Natural killer cell (primary cell): ENCODE measurements around the gene LHFPL2. TPM values are rescaled to one million over a fixed set of nuclear protein-coding genes. Genes with fewer than 3 reads are reported as not detected.

Experiments used
- ATAC-seq, 3 donors: fragments of 150-1000 bp in 2 of 3; fragments of 200-7000 bp in 1 of 3; cut with Tn5 transposase; 1 replicate in 1 of 3; 2 replicates in 2 of 3; pipeline ENCODE4 v1.10.0; 2021; ENCODE audit warnings: mild to moderate bottlenecking in 2 of 3, moderate library complexity in 2 of 3
- DNase-seq, 2 donors: peaks; one replicate each; pipeline versions ENCODE4 v3.0.0 to v3.0.0-alpha.2; 2013 to 2021; ENCODE audit warnings: mixed read lengths in 1 of 2
- H3K27ac ChIP-seq: one replicate; pipeline ENCODE4 v1.5.1; 2013; ENCODE audit warnings: mild to moderate bottlenecking, low read length
- H3K27me3 ChIP-seq: one replicate; pipeline ENCODE4 v1.6.1; 2013; ENCODE audit warnings: low read length; ENCODE audit not compliant: control insufficient read depth, insufficient read depth
- H3K36me3 ChIP-seq: one replicate; pipeline ENCODE4 v1.6.1; 2013; ENCODE audit warnings: low read length; ENCODE audit not compliant: control insufficient read depth, insufficient read depth
- H3K4me1 ChIP-seq: one replicate; pipeline ENCODE4 v1.6.1; 2013; ENCODE audit warnings: low read length; ENCODE audit not compliant: control insufficient read depth, insufficient read depth
- H3K4me3 ChIP-seq: one replicate; pipeline ENCODE4 v1.5.1; 2013; ENCODE audit warnings: low read length
- H3K9me3 ChIP-seq: one replicate; pipeline ENCODE4 v1.6.1; 2013; ENCODE audit warnings: low read length; ENCODE audit not compliant: control insufficient read depth, insufficient read depth
- H3K27ac Mint-ChIP-seq, 2 donors: one replicate each; pipeline ENCODE4 v1.8.0; 2022; ENCODE audit warnings: mild to moderate bottlenecking in 2 of 2, mixed read lengths in 2 of 2, moderate library complexity in 1 of 2
- H3K27me3 Mint-ChIP-seq, 2 donors: one replicate each; pipeline ENCODE4 v1.8.0; 2022; ENCODE audit warnings: low read depth in 2 of 2, mixed read lengths in 2 of 2
- H3K36me3 Mint-ChIP-seq: one replicate; pipeline ENCODE4 v1.8.0; 2022; ENCODE audit warnings: mixed read lengths
- H3K4me1 Mint-ChIP-seq, 2 donors: one replicate each; pipeline ENCODE4 v1.8.0; 2022; ENCODE audit warnings: mixed read lengths in 2 of 2
- H3K4me3 Mint-ChIP-seq: one replicate; pipeline ENCODE4 v1.8.0; 2022; ENCODE audit warnings: mild to moderate bottlenecking, moderate library complexity, mixed read lengths
- H3K9me3 Mint-ChIP-seq, 2 donors: one replicate each; pipeline ENCODE4 v1.8.0; 2022; ENCODE audit warnings: mixed read lengths in 2 of 2
- CTCF ChIP-seq: fragments of 200-600 bp; IDR thresholded peaks from one replicate; pipeline ENCODE4 v1.8.0; 2022; ENCODE audit warnings: antibody characterized with exemption
- WGBS: methylation state at CpG from one replicate; pipeline ENCODE4 v1.1.7; 2013; ENCODE audit warnings: missing lambda C conversion rate; ENCODE audit not compliant: insufficient coverage; 5-methylcytosine and 5-hydroxymethylcytosine counted together
- intact Hi-C: fragments of 100-400 bp; cut with micrococcal nuclease; formaldehyde crosslinking; loops from one replicate; pipeline ENCODE4 v1.14.2; 2022
- total RNA-seq, 4 donors: library from RNA; stranded (reverse); fragments of 120-200 nt in 1 of 4; gene quantifications; one replicate each; pipeline versions ENCODE4 v1.2.3 to v1.2.4, GENCODE V29; 2013 to 2022

LHFPL2 gene
- total RNA-seq, 3 donors from 2014 or later (not counting 1 experiment from before 2014, with no cell fraction given), result 0.85 to 1.9 (median 1.00) TPM

GRCh38 chr5:78574731-78575161 is 73.8 kb downstream of the LHFPL2 start:
- TF ChIP-seq CTCF, result no peak
- Histone ChIP-seq H3K36me3 (no peaks in the 10 kb centered on the region), H3K9me3 (no peaks in the 10 kb centered on the region), H3K4me1 (no peaks in the 10 kb centered on the region), H3K4me3 (no peak overlapping the region), H3K27ac (no peak overlapping the region), H3K27me3 (no peaks in the 10 kb centered on the region)
- Mint-ChIP-seq H3K9me3 (no peaks in the 10 kb centered on the region), H3K36me3 (no peaks in the 10 kb centered on the region), H3K27ac (no peak overlapping the region), H3K27me3 (peaks cover 5 to 11% of the 10 kb centered on the region in 2 donors), H3K4me3 (no peak overlapping the region), H3K4me1 (no peaks in the 10 kb centered on the region)
- WGBS, result 79% methylated on average over 7 of the region's 7 CpGs
- intact Hi-C loops, result no loop called here
- no peak for DNase-seq
- no peak for ATAC-seq

DNA sequence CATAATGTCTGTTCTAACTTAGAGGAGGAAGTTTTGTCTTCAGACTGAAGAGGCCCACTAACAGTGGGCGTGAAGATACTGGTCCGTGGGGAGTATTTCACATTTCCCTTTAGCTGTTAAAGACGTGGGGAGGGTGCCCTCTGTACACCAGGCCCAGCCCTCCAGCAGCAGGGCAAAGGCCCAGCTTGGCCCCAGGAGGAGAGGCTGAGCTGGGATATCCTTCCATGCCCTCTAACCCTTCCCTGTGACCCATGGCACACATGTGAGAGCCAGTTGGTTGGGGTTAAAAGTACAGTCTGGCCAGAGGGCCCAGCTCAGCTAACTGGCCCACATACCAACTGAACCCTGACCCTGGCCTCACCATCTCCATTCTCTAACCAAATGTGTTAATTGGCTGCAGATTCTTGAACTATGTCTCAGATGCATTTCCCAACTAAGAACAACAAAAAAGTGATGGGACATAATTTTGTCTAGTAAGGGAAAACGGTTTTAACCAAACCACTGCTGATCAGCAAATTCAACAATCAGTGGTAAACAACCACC is 74.4 kb downstream of the LHFPL2 start:
- TF ChIP-seq CTCF, result no peak
- Histone ChIP-seq H3K9me3 (no peaks in the 10 kb centered on the region), H3K4me3 (no peak overlapping the region), H3K27me3 (no peaks in the 10 kb centered on the region), H3K4me1 (no peaks in the 10 kb centered on the region), H3K27ac (no peak overlapping the region), H3K36me3 (no peaks in the 10 kb centered on the region)
- ATAC-seq, result no peak
- H3K9me3 Mint-ChIP-seq, result no peaks in the 10 kb centered on the region
- H3K27ac Mint-ChIP-seq, result no peak overlapping the region
- peaks cover 5 to 11% of the 10 kb centered on the region in 2 donors for H3K27me3 Mint-ChIP-seq
- H3K36me3 Mint-ChIP-seq, result no peaks in the 10 kb centered on the region
- H3K4me3 Mint-ChIP-seq, result no peak overlapping the region
- 38% methylated on average over 4 of the region's 4 CpGs for WGBS
- no peak for DNase-seq
- no peaks in the 10 kb centered on the region for H3K4me1 Mint-ChIP-seq
- intact Hi-C loops, result no loop called here

DNA sequence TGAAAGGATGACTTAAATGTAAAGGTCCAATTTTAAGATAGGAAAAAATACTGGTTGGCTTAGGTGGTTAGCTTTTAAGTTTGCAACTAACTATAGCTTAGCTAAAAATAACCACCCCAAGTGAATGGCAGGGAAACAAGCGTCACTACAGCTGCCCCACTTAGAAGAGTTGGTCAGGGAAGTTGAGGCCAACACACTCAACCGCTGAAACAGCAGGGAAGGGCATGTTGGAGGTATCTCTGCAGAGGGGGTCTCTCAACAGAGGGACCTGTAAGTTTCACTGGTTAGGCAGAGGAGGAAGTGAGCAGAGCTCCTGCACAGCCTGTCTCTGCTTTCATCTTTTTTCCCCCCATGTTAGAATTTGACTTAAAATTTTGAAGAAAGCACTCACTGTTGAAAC is 75.3 kb downstream of the LHFPL2 start:
- no peaks in the 10 kb centered on the region for H3K4me1 ChIP-seq
- no peaks in the 10 kb centered on the region for H3K9me3 ChIP-seq
- Mint-ChIP-seq H3K27ac (no peak overlapping the region), H3K27me3 (peaks cover 5 to 11% of the 10 kb centered on the region in 2 donors), H3K4me3 (no peak overlapping the region), H3K9me3 (no peaks in the 10 kb centered on the region), H3K36me3 (no peaks in the 10 kb centered on the region), H3K4me1 (no peaks in the 10 kb centered on the region)
- no peak for DNase-seq
- no peak overlapping the region for H3K4me3 ChIP-seq
- H3K27ac ChIP-seq, result no peak overlapping the region
- intact Hi-C loops, result no loop called here
- H3K36me3 ChIP-seq, result no peaks in the 10 kb centered on the region
- TF ChIP-seq CTCF, result no peak
- no peak for ATAC-seq
- no peaks in the 10 kb centered on the region for H3K27me3 ChIP-seq
- WGBS, result 24% methylated on average over 2 of the region's 2 CpGs

DNA sequence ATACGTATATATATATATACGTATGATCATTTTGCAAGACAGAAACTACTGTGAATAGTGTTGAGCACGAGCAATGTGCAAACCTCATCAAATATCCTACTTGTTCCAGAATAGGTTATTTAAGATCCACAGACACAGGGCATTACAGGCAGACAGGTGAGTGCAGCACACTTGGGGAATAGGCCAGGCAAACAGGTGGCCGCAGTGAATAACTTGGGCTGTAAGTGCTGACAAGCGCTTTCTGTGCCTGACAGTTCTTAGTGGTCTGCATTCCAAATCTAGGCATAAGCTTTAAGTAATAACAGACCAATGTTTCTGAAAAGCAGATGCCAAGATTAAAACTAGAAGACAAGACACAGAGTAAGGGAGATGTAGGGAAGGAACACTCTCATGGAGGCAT is 77.9 kb downstream of the LHFPL2 start:
- Histone ChIP-seq H3K27me3 (no peaks in the 10 kb centered on the region), H3K9me3 (no peaks in the 10 kb centered on the region), H3K4me1 (no peaks in the 10 kb centered on the region), H3K27ac (no peak overlapping the region), H3K36me3 (no peaks in the 10 kb centered on the region), H3K4me3 (no peak overlapping the region)
- no peak for DNase-seq
- intact Hi-C loops, result no loop called here
- ATAC-seq, result no peak
- Mint-ChIP-seq H3K27me3 (peaks cover 0 to 11% of the 10 kb centered on the region in 2 donors), H3K4me3 (no peak overlapping the region), H3K9me3 (no peaks in the 10 kb centered on the region), H3K36me3 (no peaks in the 10 kb centered on the region), H3K27ac (no peak overlapping the region), H3K4me1 (no peaks in the 10 kb centered on the region)
- 97% methylated on average over 3 of the region's 5 CpGs for WGBS
- TF ChIP-seq CTCF, result no peak
